A549 (cell line): ENCODE data around the gene MEGF8. TPM values are rescaled to one million over a fixed set of nuclear protein-coding genes. Genes with fewer than 3 reads are reported as not detected.
A peak's percentile ranks its signal among the peaks of the same experiment; 100 is the strongest.

Experiments used
- ATAC-seq, 2 experiments: fragments of 200-7000 bp in 1 of 2; fragments of >200 bp in 1 of 2; cut with Nextera tagmentation in 1 of 2; cut with Tn5 transposase in 1 of 2; 3 replicates each; pipeline versions ENCODE4 v1.8.0 to v1.9.1; 2018 to 2020; ENCODE audit warnings: mild to moderate bottlenecking in 1 of 2, moderate library complexity in 1 of 2
- CTCF ChIA-PET: fragments of 300-600 bp; sonication (Branson Sonifier 250); formaldehyde crosslinking; extraction: SDS; loops from one replicate; lab custom pipeline; 2021; ENCODE audit warnings: antibody characterized with exemption, inconsistent platforms; lab: Yijun Ruan, JAX
- POLR2A ChIA-PET: fragments of 350-600 bp; formaldehyde crosslinking; extraction: SDS; loops from one replicate; lab custom pipeline; 2021; ENCODE audit warnings: antibody characterized with exemption, inconsistent platforms; lab: Yijun Ruan, JAX
- DNase-seq, 2 experiments: peaks; one replicate each; pipeline versions ENCODE4 v3.0.0 to v3.0.0-alpha.2; 2011 to 2016; ENCODE audit warnings: low read depth in 1 of 2, low spot score in 1 of 2
- FAIRE-seq: peaks from 2 replicates; lab custom pipeline; 2011; peaks lifted over from hg19 to GRCh38; lab: Jason Lieb, UNC
- H3K27ac ChIP-seq, 2 experiments: fragments of >200 bp; sonication (Bioruptor Twin); formaldehyde crosslinking; 3 replicates each; pipeline ENCODE4 v1.5.1; 2016 to 2017
- H3K4me1 ChIP-seq: fragments of >200 bp; sonication (Bioruptor Twin); formaldehyde crosslinking; 3 replicates; pipeline ENCODE4 v1.6.1; 2016
- H3K4me2 ChIP-seq: fragments of >200 bp; sonication (Bioruptor Twin); formaldehyde crosslinking; 3 replicates; pipeline ENCODE4 v1.6.1; 2016
- H3K4me3 ChIP-seq: fragments of >200 bp; sonication (Bioruptor Twin); formaldehyde crosslinking; 3 replicates; pipeline ENCODE4 v1.5.1; 2016
- H3K9me3 ChIP-seq: fragments of >200 bp; sonication (Bioruptor Twin); formaldehyde crosslinking; 3 replicates; pipeline ENCODE4 v1.6.1; 2016
- CEBPB ChIP-seq, 2 experiments: fragments of >200 bp in 1 of 2; sonication (Bioruptor Twin) in 1 of 2; formaldehyde crosslinking in 1 of 2; IDR thresholded peaks; 2 replicates each; pipeline ENCODE4 v1.6.1; 2012 to 2016
- CHD2 ChIP-seq: fragments of 150-350 bp; IDR thresholded peaks from 2 replicates; pipeline ENCODE4 v1.6.1; 2014; ENCODE audit warnings: low read length; ENCODE audit not compliant: partially characterized antibody
- CHD4 ChIP-seq: fragments of 200-600 bp; sonication (generic); IDR thresholded peaks from 2 replicates; pipeline ENCODE4 v1.6.1; 2016; ENCODE audit warnings: antibody characterized with exemption, mild to moderate bottlenecking, borderline replicate concordance
- ELK1 ChIP-seq: fragments of 150-350 bp; IDR thresholded peaks from 2 replicates; pipeline ENCODE4 v1.6.1; 2014; ENCODE audit warnings: low read depth, mild to moderate bottlenecking, low read length
- ESRRA ChIP-seq: fragments of 150-350 bp; IDR thresholded peaks from 2 replicates; pipeline ENCODE4 v1.6.1; 2014; ENCODE audit warnings: mild to moderate bottlenecking, low read length, borderline replicate concordance
- FOSL2 ChIP-seq, 2 experiments: fragments of 450-650 bp in 1 of 2; fragments of >200 bp in 1 of 2; sonication (Bioruptor Twin) in 1 of 2; formaldehyde crosslinking; IDR thresholded peaks; 2 replicates each; pipeline versions ENCODE4 v1.5.0 to v1.6.1; 2016 to 2020; ENCODE audit warnings: mild to moderate bottlenecking in 1 of 2, moderate library complexity in 1 of 2
- GATA3 ChIP-seq: IDR thresholded peaks from 2 replicates; pipeline ENCODE4 v1.6.1; 2012; ENCODE audit warnings: borderline replicate concordance
- HOXA7 ChIP-seq: fragments of 250-450 bp; sonication (Bioruptor Pico); IDR thresholded peaks from 2 replicates; pipeline ENCODE4 v1.5.0; 2020; ENCODE audit warnings: mild to moderate bottlenecking, moderate library complexity
- HOXB13 ChIP-seq: fragments of 250-450 bp; sonication (Bioruptor Pico); IDR thresholded peaks from 2 replicates; pipeline ENCODE4 v1.5.0; 2020; ENCODE audit warnings: low read depth, mild to moderate bottlenecking, moderate library complexity
- KDM1A ChIP-seq: fragments of 200-600 bp; sonication (generic); IDR thresholded peaks from 2 replicates; pipeline ENCODE4 v1.6.1; 2016; ENCODE audit warnings: low read depth, mild to moderate bottlenecking
- MAX ChIP-seq: IDR thresholded peaks from 2 replicates; pipeline ENCODE4 v1.6.1; 2012
- NFE2L2 ChIP-seq: fragments of 150-350 bp; conservative IDR thresholded peaks from 2 replicates; pipeline ENCODE4 v1.6.1; 2014; ENCODE audit warnings: low read length
- NPAS2 ChIP-seq: fragments of 250-450 bp; sonication (Bioruptor Pico); IDR thresholded peaks from 2 replicates; pipeline ENCODE4 v1.8.0; 2022; ENCODE audit warnings: mild to moderate bottlenecking, moderate library complexity, borderline replicate concordance
- POLR2A ChIP-seq: IDR thresholded peaks from 2 replicates; pipeline ENCODE4 v1.6.1; 2012; ENCODE audit warnings: mild to moderate bottlenecking, low read length
- POLR2AphosphoS2 ChIP-seq: conservative IDR thresholded peaks from 2 replicates; pipeline ENCODE4 v1.6.1; 2012; ENCODE audit warnings: low read length, improper control_type of control experiment, inconsistent platforms
- RARB ChIP-seq: fragments of 250-450 bp; sonication (Bioruptor Pico); IDR thresholded peaks from 2 replicates; pipeline ENCODE4 v1.8.0; 2021; ENCODE audit warnings: mild to moderate bottlenecking, moderate library complexity
- RFX5 ChIP-seq: fragments of 450-650 bp; IDR thresholded peaks from 2 replicates; pipeline ENCODE4 v1.7.1; 2014; ENCODE audit warnings: antibody characterized with exemption, mild to moderate bottlenecking, moderate library complexity
- TFCP2L1 ChIP-seq: fragments of 250-450 bp; sonication (Bioruptor Pico); IDR thresholded peaks from 2 replicates; pipeline ENCODE4 v1.5.0; 2021; ENCODE audit warnings: mild to moderate bottlenecking
- TP53 ChIP-seq: fragments of 250-450 bp; sonication (Bioruptor Pico); IDR thresholded peaks from 2 replicates; pipeline ENCODE4 v1.5.0; 2021; ENCODE audit warnings: mild to moderate bottlenecking, moderate library complexity
- ZC3H11A ChIP-seq: fragments of 450-650 bp; IDR thresholded peaks from 2 replicates; pipeline ENCODE4 v1.6.1; 2014; ENCODE audit warnings: antibody characterized with exemption, mild to moderate bottlenecking
- ZFP36 ChIP-seq: fragments of 450-650 bp; IDR thresholded peaks from 2 replicates; pipeline ENCODE4 v1.6.1; 2014; ENCODE audit warnings: borderline replicate concordance; ENCODE audit not compliant: partially characterized antibody
- ZNF302 ChIP-seq: fragments of 250-450 bp; sonication (Bioruptor Pico); IDR thresholded peaks from 2 replicates; pipeline ENCODE4 v1.9.0; 2021; ENCODE audit warnings: inconsistent platforms, mild to moderate bottlenecking, moderate library complexity
- WGBS: methylation state at CpG from one replicate; pipeline ENCODE4 v1.1.6; 2017; ENCODE audit errors: missing lambda C conversion rate; 5-methylcytosine and 5-hydroxymethylcytosine counted together
- polyA plus RNA-seq, 4 experiments: library from polyadenylated mRNA; depleted of rRNA in 3 of 4; stranded (reverse); fragments of >200 nt; fragmentation: RNase III in 1 of 4; extraction: RNeasy Plus Mini Kit Qiagen cat#74134 plus additional on column Dnase treatment in 1 of 4; gene quantifications; 2 replicates in 3 of 4; 3 replicates in 1 of 4; pipeline ENCODE4 v1.2.3, GENCODE V29; 2011 to 2017
- TF ChIP-seq, protein P1 (sequence below): fragments of 250-450 bp; sonication (Bioruptor Pico); IDR thresholded peaks from 2 replicates; pipeline ENCODE4 v1.5.0; 2020; ENCODE audit warnings: low read depth, mild to moderate bottlenecking, moderate library complexity
- TF ChIP-seq, protein P2 (sequence below): IDR thresholded peaks from 2 replicates; pipeline ENCODE4 v1.6.1; 2012; ENCODE audit warnings: low read depth, borderline replicate concordance
- TF ChIP-seq, protein P3 (sequence below): fragments of >200 bp; sonication (Bioruptor Twin); formaldehyde crosslinking; IDR thresholded peaks from 3 replicates; pipeline ENCODE4 v1.5.1; 2016

The MEGF8 gene
- polyA plus RNA-seq, 2 of the 4 experiments (the other 2 are of a cell fraction) = 10.4 to 27.2 TPM

DNA sequence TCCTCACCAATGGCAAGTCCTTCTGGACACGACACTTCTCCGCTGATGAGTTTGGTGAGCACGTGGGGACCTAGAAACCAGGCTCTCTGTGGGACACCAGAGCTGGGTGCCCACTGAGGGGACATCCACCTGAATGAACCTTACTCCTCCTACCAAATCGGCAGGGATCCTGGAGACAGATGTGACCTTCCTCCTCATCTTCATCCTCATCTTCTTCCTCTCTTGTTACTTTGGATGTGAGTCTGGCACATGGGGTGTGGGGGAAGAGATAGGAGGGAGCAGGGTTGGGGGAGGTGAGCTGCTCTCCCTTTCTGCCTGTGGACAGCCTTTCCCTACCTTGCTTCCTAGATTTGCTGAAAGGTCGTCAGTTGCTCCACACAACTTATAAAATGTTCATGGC, 10.4 kb upstream of the MEGF8 start:
- ChIA-PET POLR2A (no interaction called here), CTCF (interaction anchor here (0.7 to 4.4 kb wide), 8 partner anchors 8 to 77 kb away, joined by 3 to 30 read pairs (median 4); partner anchors contain the start of genes PAFAH1B3 and PRR19)
- WGBS = 62% methylated on average over 5 of the region's 5 CpGs
- Histone ChIP-seq H3K27ac (no peak overlapping the region), H3K4me3 (no peak overlapping the region), H3K4me1 (peaks cover 5% of the 10 kb centered on the region; the same call in 1 of the 3 replicates), H3K4me2 (no peak overlapping the region), H3K9me3 (no peaks in the 10 kb centered on the region)
- ATAC-seq (no peak), FAIRE-seq (no peak), DNase-seq (no peak)
- no peak for TF ChIP-seq POLR2AphosphoS2
- no peak for TF ChIP-seq ESRRA
- no peak for TF ChIP-seq CHD2
- no peak for TF ChIP-seq TP53 (CRISPR knock-in tag)
- TF ChIP-seq GATA3 = no peak
- TF ChIP-seq, protein P1, sequence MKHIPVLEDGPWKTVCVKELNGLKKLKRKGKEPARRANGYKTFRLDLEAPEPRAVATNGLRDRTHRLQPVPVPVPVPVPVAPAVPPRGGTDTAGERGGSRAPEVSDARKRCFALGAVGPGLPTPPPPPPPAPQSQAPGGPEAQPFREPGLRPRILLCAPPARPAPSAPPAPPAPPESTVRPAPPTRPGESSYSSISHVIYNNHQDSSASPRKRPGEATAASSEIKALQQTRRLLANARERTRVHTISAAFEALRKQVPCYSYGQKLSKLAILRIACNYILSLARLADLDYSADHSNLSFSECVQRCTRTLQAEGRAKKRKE (CRISPR knock-in tag) = no peak
- no peak for TF ChIP-seq KDM1A
- TF ChIP-seq MAX = no peak
- TF ChIP-seq RFX5 = no peak
- no peak for TF ChIP-seq HOXB13 (CRISPR knock-in tag)
- no peak for TF ChIP-seq ELK1
- no peak for TF ChIP-seq ZC3H11A
- TF ChIP-seq TFCP2L1 = no peak

DNA sequence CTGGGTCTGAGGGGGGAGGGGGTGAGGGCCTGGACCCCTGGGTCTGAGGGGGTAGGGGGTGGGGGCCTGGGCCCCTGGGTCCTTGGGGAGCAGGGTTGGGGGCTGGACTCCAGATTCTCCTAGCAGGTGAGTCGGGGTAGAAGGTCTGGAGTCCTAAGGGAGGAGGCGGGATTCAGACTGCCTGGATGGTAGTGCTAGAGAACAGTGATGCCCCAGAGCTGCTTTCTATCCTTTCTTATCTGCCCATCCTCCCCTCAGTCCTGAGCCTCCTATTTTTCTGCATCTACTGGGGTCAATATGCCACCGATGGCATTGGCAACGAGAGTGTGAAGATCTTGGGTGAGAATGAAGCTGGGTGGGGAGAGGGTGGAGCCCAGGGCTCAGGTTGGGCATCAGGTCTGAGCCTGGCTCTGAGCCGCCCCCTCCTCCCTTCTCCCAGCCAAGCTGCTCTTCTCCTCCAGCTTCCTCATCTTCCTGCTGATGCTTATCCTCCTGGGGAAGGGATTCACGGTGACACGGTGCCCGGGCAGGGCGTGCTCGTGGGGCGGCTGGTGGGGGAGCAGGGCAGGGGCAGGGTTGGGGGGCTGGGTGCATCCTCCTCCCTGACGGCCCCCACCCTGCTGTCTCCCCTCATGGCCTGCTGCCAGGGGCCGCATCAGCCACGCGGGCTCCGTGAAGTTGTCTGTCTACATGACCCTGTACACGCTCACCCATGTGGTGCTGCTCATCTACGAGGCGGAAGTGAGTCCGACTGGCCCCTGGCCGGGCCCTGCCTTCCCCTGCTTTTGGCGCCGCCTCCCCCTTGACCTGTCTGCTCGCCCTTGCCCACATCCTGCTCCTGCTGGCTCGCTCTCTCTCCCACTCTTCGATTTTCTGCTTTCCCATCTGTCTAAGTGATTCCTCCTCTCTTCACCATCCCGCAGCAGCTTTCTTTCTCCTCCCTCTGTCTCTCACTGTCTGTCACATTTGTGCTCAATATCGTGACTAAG, 8.9 kb upstream of the MEGF8 start:
- TF ChIP-seq CEBPB (IDR thresholded peaks at IDR 0.05) (no peak), HOXB13 (CRISPR knock-in tag) (no peak), KDM1A (no peak), POLR2AphosphoS2 (no peak), ZNF302 (CRISPR knock-in tag) (no peak), MAX (no peak), NFE2L2 (no peak), NPAS2 (no peak), RARB (CRISPR knock-in tag) (no peak), POLR2A (no peak), RFX5 (no peak), CHD4 (no peak), HOXA7 (CRISPR knock-in tag) (no peak), ZFP36 (no peak), FOSL2 (IDR thresholded peaks at IDR 0.05) (no peak), FOSL2 (CRISPR knock-in tag; IDR thresholded peaks at IDR 0.05) (no peak)
- TF ChIP-seq, protein P2, sequence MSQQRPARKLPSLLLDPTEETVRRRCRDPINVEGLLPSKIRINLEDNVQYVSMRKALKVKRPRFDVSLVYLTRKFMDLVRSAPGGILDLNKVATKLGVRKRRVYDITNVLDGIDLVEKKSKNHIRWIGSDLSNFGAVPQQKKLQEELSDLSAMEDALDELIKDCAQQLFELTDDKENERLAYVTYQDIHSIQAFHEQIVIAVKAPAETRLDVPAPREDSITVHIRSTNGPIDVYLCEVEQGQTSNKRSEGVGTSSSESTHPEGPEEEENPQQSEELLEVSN = no peak
- TF ChIP-seq, protein P3, sequence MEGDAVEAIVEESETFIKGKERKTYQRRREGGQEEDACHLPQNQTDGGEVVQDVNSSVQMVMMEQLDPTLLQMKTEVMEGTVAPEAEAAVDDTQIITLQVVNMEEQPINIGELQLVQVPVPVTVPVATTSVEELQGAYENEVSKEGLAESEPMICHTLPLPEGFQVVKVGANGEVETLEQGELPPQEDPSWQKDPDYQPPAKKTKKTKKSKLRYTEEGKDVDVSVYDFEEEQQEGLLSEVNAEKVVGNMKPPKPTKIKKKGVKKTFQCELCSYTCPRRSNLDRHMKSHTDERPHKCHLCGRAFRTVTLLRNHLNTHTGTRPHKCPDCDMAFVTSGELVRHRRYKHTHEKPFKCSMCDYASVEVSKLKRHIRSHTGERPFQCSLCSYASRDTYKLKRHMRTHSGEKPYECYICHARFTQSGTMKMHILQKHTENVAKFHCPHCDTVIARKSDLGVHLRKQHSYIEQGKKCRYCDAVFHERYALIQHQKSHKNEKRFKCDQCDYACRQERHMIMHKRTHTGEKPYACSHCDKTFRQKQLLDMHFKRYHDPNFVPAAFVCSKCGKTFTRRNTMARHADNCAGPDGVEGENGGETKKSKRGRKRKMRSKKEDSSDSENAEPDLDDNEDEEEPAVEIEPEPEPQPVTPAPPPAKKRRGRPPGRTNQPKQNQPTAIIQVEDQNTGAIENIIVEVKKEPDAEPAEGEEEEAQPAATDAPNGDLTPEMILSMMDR = no peak
- Histone ChIP-seq H3K4me2 (no peak overlapping the region), H3K27ac (no peak overlapping the region), H3K4me1 (peaks cover 5% of the 10 kb centered on the region; the same call in 1 of the 3 replicates), H3K9me3 (no peaks in the 10 kb centered on the region), H3K4me3 (no peak overlapping the region)
- ChIA-PET CTCF (interaction anchor here (0.5 to 4.4 kb wide), 12 partner anchors 12 to 1453 kb away, joined by 3 to 30 read pairs (median 4); partner anchors contain the start of genes PAFAH1B3, POU2F2 and PRR19), POLR2A (no interaction called here)
- DNase-seq (peak in 1 of 2 experiments; percentile 56), ATAC-seq (peak; percentile 16 to 36), FAIRE-seq (no peak)
- 64% methylated on average over 28 of the region's 28 CpGs for WGBS
